ENCODE measurements around the gene FBXO8.
A peak's percentile ranks its signal among the peaks of the same experiment; 100 is the strongest.
"Not testable (repeated sequence)": the region's sequence is repeated elsewhere in the genome, so short reads cannot be mapped to it uniquely, and the experiment has no call there.

FBXO8 gene, protein sequence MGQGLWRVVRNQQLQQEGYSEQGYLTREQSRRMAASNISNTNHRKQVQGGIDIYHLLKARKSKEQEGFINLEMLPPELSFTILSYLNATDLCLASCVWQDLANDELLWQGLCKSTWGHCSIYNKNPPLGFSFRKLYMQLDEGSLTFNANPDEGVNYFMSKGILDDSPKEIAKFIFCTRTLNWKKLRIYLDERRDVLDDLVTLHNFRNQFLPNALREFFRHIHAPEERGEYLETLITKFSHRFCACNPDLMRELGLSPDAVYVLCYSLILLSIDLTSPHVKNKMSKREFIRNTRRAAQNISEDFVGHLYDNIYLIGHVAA

DNA sequence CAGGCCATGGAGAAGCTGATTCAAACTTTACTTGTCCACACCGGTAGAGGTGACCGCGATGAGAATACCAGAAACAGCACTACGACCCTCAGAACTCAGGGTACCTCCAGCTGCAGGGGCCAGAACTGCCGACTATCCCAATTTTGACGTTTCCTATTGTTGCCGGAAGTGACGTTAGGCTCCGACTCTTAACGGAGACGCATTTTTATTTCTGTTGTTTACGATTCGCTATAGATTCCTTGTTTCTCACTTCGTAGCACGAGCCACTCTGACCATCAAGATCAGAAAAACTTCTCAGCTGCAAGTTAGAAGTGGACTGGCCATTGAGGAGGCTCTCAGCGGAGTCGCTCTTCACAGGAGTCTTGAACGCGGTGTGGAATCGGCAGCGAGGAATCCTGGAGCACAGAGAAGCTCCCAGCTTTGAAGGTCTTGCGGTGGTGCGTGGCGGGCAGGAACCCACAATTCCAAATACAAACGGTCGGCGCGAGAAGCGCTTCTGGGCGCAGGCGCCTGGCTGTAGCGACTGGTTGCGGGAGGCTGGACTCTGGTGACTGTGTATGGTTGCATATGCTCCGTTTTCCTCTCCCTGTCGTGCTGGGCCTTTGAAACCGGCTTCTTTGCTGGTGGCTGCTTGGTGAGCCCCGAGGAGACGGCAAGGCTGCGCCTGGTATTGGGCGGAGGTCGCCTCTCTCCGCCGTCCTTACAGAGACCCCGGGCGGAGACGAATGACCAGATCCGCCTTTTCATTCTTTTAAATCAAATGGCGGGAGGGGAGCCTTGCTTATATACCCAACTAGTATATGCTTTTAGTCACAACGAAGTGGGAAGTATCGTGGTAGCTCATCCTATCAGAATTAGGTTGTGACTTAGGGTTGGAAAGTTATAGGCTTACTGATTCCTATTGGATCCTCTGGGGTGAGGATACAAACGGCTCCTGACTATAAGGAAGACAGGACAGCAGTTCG lies at the start of gene FBXO8, which contains the start of gene CEP44:
TSS of gene FBXO8 (minus strand) at position 161 of the 965 bp plus-strand sequence. CDS start 20,575 bp downstream, outside the sequence.
TSS of gene CEP44 (plus strand) at position 405 of the 965 bp plus-strand sequence. CDS start 15,211 bp downstream, outside the sequence.
- DNase-seq (ENCODE audit: low read depth in 2 of 2): peak; percentile 32 to 39

GRCh38 chr4:174332741-174333493 lies 49.5 kb upstream of the FBXO8 start:
- DNase-seq (ENCODE audit: low read depth in 2 of 2): no peak

- DNase-seq (ENCODE audit: low read depth in 2 of 2): no peak
Observed at GRCh38 chr4:174324725-174325124, 41.3 kb upstream of the FBXO8 start.

GRCh38 chr4:174324236-174324635 lies 40.8 kb upstream of the FBXO8 start:
- DNase-seq (ENCODE audit: low read depth in 2 of 2): no peak

DNA sequence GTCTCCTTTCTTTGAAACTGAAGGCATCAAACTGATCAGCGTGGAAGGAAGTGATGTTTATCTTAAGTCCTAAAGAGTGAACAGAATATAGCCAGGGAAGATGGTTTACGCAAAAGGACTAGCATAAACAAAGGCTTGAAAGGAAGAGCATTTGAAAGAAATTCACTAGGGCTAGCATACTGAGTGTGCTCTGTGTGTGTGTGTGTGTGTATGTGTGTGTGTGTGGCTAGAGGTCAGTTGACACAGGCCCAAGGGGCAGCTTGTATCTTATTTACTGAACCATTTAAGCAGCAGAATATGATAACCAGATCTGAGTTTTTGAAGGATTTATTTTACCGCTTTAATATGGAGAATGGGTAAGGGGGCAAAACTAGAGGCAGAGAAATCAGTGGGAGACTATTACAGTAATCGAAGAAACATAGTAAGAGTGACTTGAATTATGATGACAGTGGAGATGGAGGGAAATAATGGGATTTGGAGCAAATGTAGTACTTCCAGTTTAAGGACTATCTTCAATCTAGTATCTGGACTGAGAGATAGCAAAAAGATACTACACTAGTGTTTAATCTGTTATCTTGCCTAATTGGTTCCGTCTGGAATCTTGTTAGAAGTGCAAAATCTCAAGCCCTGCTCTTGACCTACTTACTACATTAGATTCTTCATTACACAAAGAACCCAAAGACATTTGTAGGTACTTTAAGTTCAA lies 37.2 kb upstream of the FBXO8 start:
- DNase-seq (ENCODE audit: low read depth in 2 of 2): no peak

DNA sequence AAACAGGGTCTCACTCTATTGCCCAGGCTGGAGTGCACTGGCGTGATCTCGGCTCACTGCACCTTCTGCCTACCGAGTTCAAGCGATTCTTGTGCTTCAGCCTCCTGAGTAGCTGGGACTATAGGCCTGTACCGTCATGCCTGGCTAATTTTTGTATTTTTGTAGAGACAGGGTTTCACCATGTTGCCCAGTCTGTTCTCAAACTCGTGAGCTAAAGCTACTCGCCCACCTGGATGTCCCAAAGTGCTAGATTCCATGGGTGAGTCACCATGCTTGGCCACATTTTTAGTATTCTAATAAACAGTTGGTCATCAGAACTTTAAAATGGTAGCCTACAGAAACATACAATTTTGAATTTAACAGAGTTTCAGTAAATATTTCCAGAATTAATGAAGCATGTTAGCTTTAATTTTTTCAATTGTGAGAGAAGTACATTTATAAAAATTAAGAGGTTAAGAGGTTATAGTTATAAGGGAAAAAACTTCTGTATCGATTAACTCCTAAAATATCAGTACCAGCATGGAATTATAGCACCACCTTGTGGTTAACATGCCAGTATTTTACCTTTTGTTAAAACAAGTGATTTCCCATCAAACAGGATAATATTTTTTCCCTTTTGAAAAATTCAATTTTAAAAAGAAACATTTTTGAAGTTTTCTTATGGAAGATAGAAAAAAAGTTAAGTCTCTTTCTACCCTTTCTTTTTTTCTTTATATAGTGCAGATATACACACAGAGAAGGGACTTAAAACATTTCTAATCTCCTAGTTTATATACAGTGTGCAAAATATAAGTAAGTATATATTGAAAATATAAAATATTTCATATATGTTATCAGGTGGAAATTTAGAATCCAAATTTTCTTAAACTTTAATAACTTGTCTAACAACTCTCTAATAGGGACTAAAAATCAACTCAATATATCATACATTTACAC lies 35.6 kb upstream of the FBXO8 start:
- DNase-seq (ENCODE audit: low read depth in 2 of 2): no peak

DNA sequence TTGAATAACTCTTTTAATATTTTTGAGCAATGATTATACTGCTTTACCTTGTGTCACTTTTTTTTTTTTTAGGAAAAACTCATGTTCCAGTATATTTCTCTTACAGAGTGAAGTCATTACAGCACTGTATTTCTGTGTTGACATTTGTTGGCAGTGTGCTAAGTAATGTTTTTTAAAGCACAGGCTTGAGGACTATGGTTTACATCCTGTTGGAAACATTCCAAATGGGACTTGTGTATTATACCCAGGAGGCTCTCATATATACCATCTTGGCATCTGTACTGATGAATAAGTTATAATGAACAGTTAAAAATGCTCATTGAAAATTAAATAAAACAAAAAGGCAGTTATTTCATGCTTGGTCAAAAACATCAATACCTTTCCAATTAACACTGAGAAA lies 34.1 kb upstream of the FBXO8 start:
- DNase-seq (ENCODE audit: low read depth in 2 of 2): no peak

GRCh38 chr4:174316954-174317353 lies 33.5 kb upstream of the FBXO8 start:
- no peak for DNase-seq (ENCODE audit: low read depth in 2 of 2)

GRCh38 chr4:174316546-174316945 lies 33.1 kb upstream of the FBXO8 start:
- DNase-seq (ENCODE audit: low read depth in 2 of 2): no peak

- no peak for DNase-seq (ENCODE audit: low read depth in 2 of 2)
Observed at GRCh38 chr4:174314770-174315169, 31.3 kb upstream of the FBXO8 start.

GRCh38 chr4:174314274-174314673 lies 30.8 kb upstream of the FBXO8 start:
- DNase-seq (ENCODE audit: low read depth in 2 of 2): no peak

- no peak for DNase-seq (ENCODE audit: low read depth in 2 of 2)
Observed at GRCh38 chr4:174312993-174313392, 29.5 kb upstream of the FBXO8 start.

GRCh38 chr4:174307694-174308093 lies 24.2 kb upstream of the FBXO8 start:
- DNase-seq (ENCODE audit: low read depth in 2 of 2): no peak

- DNase-seq (ENCODE audit: low read depth in 2 of 2): no peak
Observed at GRCh38 chr4:174305961-174306360, 22.5 kb upstream of the FBXO8 start.

- DNase-seq (ENCODE audit: low read depth in 2 of 2): no peak
Observed at GRCh38 chr4:174304664-174305063, 21.2 kb upstream of the FBXO8 start.

DNA sequence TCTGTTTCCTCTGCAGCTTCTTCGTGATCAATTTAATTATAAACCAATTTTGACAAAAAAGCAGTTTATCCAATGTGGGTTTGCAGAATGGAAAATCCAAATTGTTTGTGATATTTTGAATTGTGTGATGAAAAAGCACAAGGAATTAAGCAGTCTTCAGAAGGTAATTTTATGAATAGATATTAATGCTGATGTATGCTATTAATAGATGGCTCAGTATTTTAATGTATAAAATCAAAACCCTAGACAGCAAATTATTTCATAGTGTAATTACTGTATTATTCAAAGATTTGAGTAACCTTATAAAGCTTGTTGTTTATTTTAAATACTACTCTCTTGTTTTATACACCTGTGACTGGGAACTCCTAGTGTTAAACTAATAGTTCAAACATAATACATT lies 20.2 kb upstream of the FBXO8 start:
- DNase-seq (ENCODE audit: low read depth in 2 of 2): no peak

- not testable (repeated sequence) for DNase-seq (ENCODE audit: low read depth in 2 of 2)
Observed at GRCh38 chr4:174295142-174295541, 11.7 kb upstream of the FBXO8 start.

- not testable (repeated sequence) for DNase-seq (ENCODE audit: low read depth in 2 of 2)
Observed at GRCh38 chr4:174294641-174295040, 11.2 kb upstream of the FBXO8 start.

- no peak for DNase-seq (ENCODE audit: low read depth in 2 of 2)
Observed at GRCh38 chr4:174292473-174292872, 9.0 kb upstream of the FBXO8 start.

- no peak for DNase-seq (ENCODE audit: low read depth in 2 of 2)
Observed at GRCh38 chr4:174286870-174287269, 3.4 kb upstream of the FBXO8 start.
